GM10266 (cell line): ENCODE results near the gene AAK1.

Experiments
- DNase-seq: peaks from one replicate; pipeline ENCODE4 v3.0.0; 2012; ENCODE audit errors: extremely low spot score
- CTCF ChIP-seq: IDR thresholded peaks from 2 replicates; pipeline ENCODE4 v1.5.1; 2012; ENCODE audit warnings: mild to moderate bottlenecking, low read depth; ENCODE audit not compliant: control insufficient read depth, insufficient read depth; ENCODE audit errors: missing control alignments

Gene AAK1

GRCh38 chr2:69469375-69469774 lies 174.2 kb downstream of the AAK1 start:
- no peak for TF ChIP-seq CTCF
- no peak for DNase-seq

DNA sequence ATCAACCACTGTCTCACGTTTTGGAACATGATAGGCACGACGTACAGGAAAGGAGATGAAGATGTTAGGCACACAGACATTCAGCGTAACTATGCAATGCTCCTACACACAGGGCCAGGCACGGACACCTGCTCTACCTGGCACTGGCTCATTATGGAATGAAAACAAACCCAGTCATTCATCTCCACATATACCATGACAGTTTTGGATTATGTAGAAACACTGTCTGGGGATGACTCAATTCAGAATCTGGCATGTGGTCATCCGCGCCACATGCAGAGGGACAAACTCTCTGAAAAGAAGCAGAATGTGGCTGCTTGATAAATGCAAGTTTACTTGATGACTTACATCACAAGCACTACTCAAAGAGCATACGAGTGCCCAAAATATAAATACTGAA lies 176.8 kb downstream of the AAK1 start:
- no peak for DNase-seq
- no peak for TF ChIP-seq CTCF

- TF ChIP-seq CTCF, result no peak
- no peak for DNase-seq
Measured at GRCh38 chr2:69465513-69466456, 177.8 kb downstream of the AAK1 start.

- no peak for DNase-seq
- TF ChIP-seq CTCF, result no peak
Measured at GRCh38 chr2:69464575-69464974, 179.0 kb downstream of the AAK1 start.

GRCh38 chr2:69462780-69463179 lies 180.8 kb downstream of the AAK1 start:
- no peak for DNase-seq
- no peak for TF ChIP-seq CTCF

- no peak for DNase-seq
- TF ChIP-seq CTCF, result no peak
Measured at GRCh38 chr2:69461404-69461803, 182.1 kb downstream of the AAK1 start.

- TF ChIP-seq CTCF, result no peak
Measured at GRCh38 chr2:69459936-69460335, 183.6 kb downstream of the AAK1 start.

More at GRCh38 chr2:69459936-69460335, 183.6 kb downstream of the AAK1 start:
- DNase-seq, result no peak
